ENCODE results near the gene AMZ1. TPM values are rescaled to one million over a fixed set of nuclear protein-coding genes. Genes with fewer than 3 reads are reported as not detected.

AMZ1 gene
- total and polyA plus RNA-seq, 10 of the 15 experiments (the other 5 are each of a cell fraction or from before 2014, with no cell fraction given) = 0.02 to 2.0 (median 0.69) TPM

- TF ChIP-seq HSF1 (IDR thresholded peaks at IDR 0.05; ENCODE audit: low read depth, low read length) (no peak), NKRF (conservative IDR thresholded peaks at IDR 0.05) (no peak), ZBED1 (IDR thresholded peaks at IDR 0.05; ENCODE audit: borderline replicate concordance) (peak; percentile 95; the same call in 1 of the 2 replicates), BMI1 (IDR thresholded peaks at IDR 0.05; ENCODE audit: borderline replicate concordance) (no peak), ATF2 (IDR thresholded peaks at IDR 0.05; ENCODE audit: low read length) (peak; percentile 90), MEF2B (IDR thresholded peaks at IDR 0.05; ENCODE audit: partially characterized antibody, poor library complexity, severe bottlenecking) (peak; percentile 72), FOXK2 (IDR thresholded peaks at IDR 0.05) (no peak), ZSCAN29 (IDR thresholded peaks at IDR 0.05) (no peak), EGR1 (IDR thresholded peaks at IDR 0.05; ENCODE audit: borderline replicate concordance in 1 of 2, low read depth in 2 of 2, low read length in 2 of 2) (peak in 1 of 2 experiments; percentile 30; a peak in 1 of 3 replicates), MLLT1 (IDR thresholded peaks at IDR 0.05) (peak; percentile 81), SMC3 (IDR thresholded peaks at IDR 0.05; ENCODE audit: borderline replicate concordance, low read length) (no peak; the same call in 1 of the 2 replicates), NR2C1 (IDR thresholded peaks at IDR 0.05) (no peak), JUND (IDR thresholded peaks at IDR 0.05; ENCODE audit: low read depth, low read length) (0 out of 2 replicates have a peak, but pooled peaks have one; percentile 27), NFYB (IDR thresholded peaks at IDR 0.05; ENCODE audit: insufficient read depth, low read depth, low read length) (no peak), CTCF (IDR thresholded peaks at IDR 0.05 in 2 of 3, conservative IDR thresholded peaks at IDR 0.05 in 1 of 3; ENCODE audit: control insufficient read depth in 2 of 3, extremely low read depth in 1 of 3, insufficient read depth in 1 of 3, low read depth in 3 of 3, low read length in 3 of 3) (no peak), SIX5 (IDR thresholded peaks at IDR 0.05; ENCODE audit: low read depth, low read length, severe bottlenecking) (no peak)
Measured at GRCh38 chr7:2698581-2699288, 10.7 kb downstream of the AMZ1 start (continued).

All from GM12878 (cell line).